ENCODE results near the gene TTC32. TPM values are rescaled to one million over a fixed set of nuclear protein-coding genes. Genes with fewer than 3 reads are reported as not detected.
"Not testable (repeated sequence)": the region's sequence is repeated elsewhere in the genome, so short reads cannot be mapped to it uniquely, and the experiment has no call there.

The TTC32 gene
- 10 to 100 TPM; 23.5 to 45.3 (median 35.2) TPM for polyA plus RNA-seq (ENCODE audit: insufficient read depth in 1 of 5, insufficient read length in 5 of 5, low replicate concordance in 1 of 5)
- long read RNA-seq, donor 1, transcript TTC32-204 (2 exons, 710 nt) = major isoform, 8 of 9 reads
- long read RNA-seq, donor 1, partial matches to known transcripts = 0 of 9 reads
- long read RNA-seq, donor 1, other reads (novel, unspliced or antisense) = 0 of 9 reads
- long read RNA-seq, donor 2, transcript TTC32-204 (2 exons, 710 nt) = major isoform, 12 of 34 reads
- long read RNA-seq, donor 2, partial matches to known transcripts = 21 of 34 reads
- long read RNA-seq, donor 2, other reads (novel, unspliced or antisense) = 0 of 34 reads
- long read RNA-seq, donor 3, transcript TTC32-204 (2 exons, 710 nt) = major isoform, 7 of 7 reads
- long read RNA-seq, donor 3, partial matches to known transcripts = 0 of 7 reads
- long read RNA-seq, donor 3, other reads (novel, unspliced or antisense) = 0 of 7 reads
- long read RNA-seq, donor 4, partial matches to known transcripts = 6 of 9 reads
- long read RNA-seq, donor 4, other reads (novel, unspliced or antisense) = 0 of 9 reads
- long read RNA-seq, donor 5, partial matches to known transcripts = 0 of 6 reads
- long read RNA-seq, donor 5, other reads (novel, unspliced or antisense) = 0 of 6 reads
- long read RNA-seq, donor 6, transcript TTC32-204 (2 exons, 710 nt) = major isoform, 6 of 30 reads
- long read RNA-seq, donor 6, partial matches to known transcripts = 23 of 30 reads
- long read RNA-seq, donor 6, other reads (novel, unspliced or antisense) = 0 of 30 reads
- long read RNA-seq, donor 7, transcript TTC32-204 (2 exons, 710 nt) = major isoform, 9 of 27 reads
- long read RNA-seq, donor 7, partial matches to known transcripts = 16 of 27 reads
- long read RNA-seq, donor 7, other reads (novel, unspliced or antisense) = 0 of 27 reads
- long read RNA-seq, donor 8, partial matches to known transcripts = 0 of 2 reads
- long read RNA-seq, donor 8, other reads (novel, unspliced or antisense) = 0 of 2 reads

GRCh38 chr2:19901442-19902215 lies at the start of gene TTC32:
TSS of gene TTC32 (minus strand) at chr2:19901983. CDS start at chr2:19901854, 129 bp downstream.
- DNase-seq = peak; percentile 98

GRCh38 chr2:19949071-19949470 lies 47.3 kb upstream of the TTC32 start:
- DNase-seq = no peak

GRCh38 chr2:19947184-19947940 lies 45.6 kb upstream of the TTC32 start:
- DNase-seq = no peak

GRCh38 chr2:19944205-19944845 lies 42.5 kb upstream of the TTC32 start:
- no peak for DNase-seq

- no peak for DNase-seq
Observed at GRCh38 chr2:19943189-19943588, 41.4 kb upstream of the TTC32 start.

- DNase-seq = no peak
Observed at GRCh38 chr2:19942199-19942598, 40.4 kb upstream of the TTC32 start.

- DNase-seq = no peak
Observed at GRCh38 chr2:19937004-19937403, 35.2 kb upstream of the TTC32 start.

- DNase-seq = no peak
Observed at GRCh38 chr2:19936203-19936602, 34.4 kb upstream of the TTC32 start.

- no peak for DNase-seq
Observed at GRCh38 chr2:19933351-19933981, 31.7 kb upstream of the TTC32 start.

- no peak for DNase-seq
Observed at GRCh38 chr2:19932928-19933327, 31.1 kb upstream of the TTC32 start.

GRCh38 chr2:19929226-19929625 lies 27.4 kb upstream of the TTC32 start:
- no peak for DNase-seq

GRCh38 chr2:19927816-19928215 lies 26.0 kb upstream of the TTC32 start:
- not testable (repeated sequence) for DNase-seq

- DNase-seq = not testable (repeated sequence)
Observed at GRCh38 chr2:19924526-19924925, 22.7 kb upstream of the TTC32 start.

GRCh38 chr2:19922188-19922587 lies 20.4 kb upstream of the TTC32 start:
- DNase-seq = not testable (repeated sequence)

GRCh38 chr2:19916385-19916950 lies 14.7 kb upstream of the TTC32 start:
- no peak for DNase-seq

GRCh38 chr2:19914266-19914975 lies 12.6 kb upstream of the TTC32 start:
- no peak for DNase-seq

GRCh38 chr2:19911808-19912509 lies 10.2 kb upstream of the TTC32 start:
- DNase-seq = no peak

- DNase-seq = no peak
Observed at GRCh38 chr2:19902216-19902740, 495 bp upstream of the TTC32 start.

Data from right lung (tissue), 10 donors.